GM19395 (cell line): Measurements from ENCODE around the gene OR7C1.
A peak's percentile ranks its signal among the peaks of the same experiment; 100 is the strongest.
"Not testable (repeated sequence)": the region's sequence is repeated elsewhere in the genome, so short reads cannot be mapped to it uniquely, and the experiment has no call there.

ENCODE experiments used
- ATAC-seq: cut with Tn5 transposase; IDR thresholded peaks from one replicate; pipeline ENCODE4 v1.9.1; 2021; ENCODE audit warnings: mild to moderate bottlenecking, moderate library complexity; ENCODE audit not compliant: unreplicated experiment

The OR7C1 gene

GRCh38 chr19:14785102-14785793 lies 49.7 kb downstream of the OR7C1 start:
- peak; percentile 41 for ATAC-seq

- ATAC-seq: peak; percentile 54
These were observed 50.3 kb downstream of the OR7C1 start for GRCh38 chr19:14784730-14785101.

GRCh38 chr19:14783410-14783998 lies 51.5 kb downstream of the OR7C1 start:
- ATAC-seq: not testable (repeated sequence)

- no peak for ATAC-seq
These were observed 52.2 kb downstream of the OR7C1 start for GRCh38 chr19:14782626-14783409.

GRCh38 chr19:14781713-14782536 lies 53.1 kb downstream of the OR7C1 start:
- ATAC-seq: not testable (repeated sequence)

- not testable (repeated sequence) for ATAC-seq
These were observed 54.3 kb downstream of the OR7C1 start for GRCh38 chr19:14780622-14781225.

- no peak for ATAC-seq
These were observed 55.8 kb downstream of the OR7C1 start for GRCh38 chr19:14779151-14779550.

- ATAC-seq: not testable (repeated sequence)
These were observed 56.7 kb downstream of the OR7C1 start, which contains the start of gene ADGRE2 for GRCh38 chr19:14778110-14778845. Gene ADGRE2, minus strand, starts transcription at chr19:14778560. Its CDS starts 1,804 bp downstream, at chr19:14776756.

- not testable (repeated sequence) for ATAC-seq
These were observed 57.3 kb downstream of the OR7C1 start for GRCh38 chr19:14777645-14778044.

- ATAC-seq: no peak
These were observed 59.0 kb downstream of the OR7C1 start for GRCh38 chr19:14775869-14776586.

- ATAC-seq: not testable (repeated sequence)
These were observed 59.7 kb downstream of the OR7C1 start for GRCh38 chr19:14775326-14775725.

- no peak for ATAC-seq
These were observed 60.6 kb downstream of the OR7C1 start for GRCh38 chr19:14774373-14774772.

- ATAC-seq: not testable (repeated sequence)
These were observed 61.3 kb downstream of the OR7C1 start for GRCh38 chr19:14773722-14774121.

GRCh38 chr19:14772995-14773394 lies 62.0 kb downstream of the OR7C1 start:
- no peak for ATAC-seq

- no peak for ATAC-seq
These were observed 62.5 kb downstream of the OR7C1 start for GRCh38 chr19:14772467-14772866.

- no peak for ATAC-seq
These were observed 63.8 kb downstream of the OR7C1 start for GRCh38 chr19:14770944-14771839.

- no peak for ATAC-seq
These were observed 64.8 kb downstream of the OR7C1 start for GRCh38 chr19:14770136-14770535.

GRCh38 chr19:14769201-14769600 lies 65.8 kb downstream of the OR7C1 start:
- no peak for ATAC-seq
